Endometrium (tissue), 2 donors: ENCODE results near the gene HOXA2.

Experiments
- FAIRE-seq: peaks from 2 replicates; lab custom pipeline; 2012; peaks lifted over from hg19 to GRCh38; lab: Jason Lieb, UNC
- donor health status: control.
- donor health status: control.

HOXA2 gene

GRCh38 chr7:27141137-27141922, 38.8 kb upstream of the HOXA2 start:
- no peak for FAIRE-seq

- no peak for FAIRE-seq
Observed at GRCh38 chr7:27140126-27140857, 37.8 kb upstream of the HOXA2 start.

- FAIRE-seq: no peak
Observed at GRCh38 chr7:27139334-27140125, 37.0 kb upstream of the HOXA2 start.

GRCh38 chr7:27138985-27139333, 36.5 kb upstream of the HOXA2 start:
- FAIRE-seq: no peak

GRCh38 chr7:27138472-27138871, 36.0 kb upstream of the HOXA2 start:
- no peak for FAIRE-seq

- no peak for FAIRE-seq
Observed at GRCh38 chr7:27137640-27138315, 35.3 kb upstream of the HOXA2 start.

- no peak for FAIRE-seq
Observed at GRCh38 chr7:27134392-27134791, 31.9 kb upstream of the HOXA2 start.

GRCh38 chr7:27133409-27134231, 31.1 kb upstream of the HOXA2 start:
- no peak for FAIRE-seq

GRCh38 chr7:27132978-27133377, 30.5 kb upstream of the HOXA2 start:
- FAIRE-seq: no peak

- no peak for FAIRE-seq
Observed at GRCh38 chr7:27132214-27132613, 29.7 kb upstream of the HOXA2 start.

- FAIRE-seq: no peak
Observed at GRCh38 chr7:27131390-27131819, 28.9 kb upstream of the HOXA2 start.

- FAIRE-seq: no peak
Observed at GRCh38 chr7:27130540-27131389, 28.3 kb upstream of the HOXA2 start, which contains the start of gene HOXA4. HOXA4 (minus strand) TSS chr7:27130757; CDS start chr7:27130733, 24 bp downstream.

- no peak for FAIRE-seq
Observed at GRCh38 chr7:27129729-27130539, 27.5 kb upstream of the HOXA2 start.

- no peak for FAIRE-seq
Observed at GRCh38 chr7:27128776-27129728, 26.6 kb upstream of the HOXA2 start.

GRCh38 chr7:27128034-27128433, 25.6 kb upstream of the HOXA2 start:
- FAIRE-seq: no peak

GRCh38 chr7:27126596-27127327, 24.3 kb upstream of the HOXA2 start:
- no peak for FAIRE-seq

GRCh38 chr7:27125986-27126394, 23.5 kb upstream of the HOXA2 start:
- FAIRE-seq: no peak
